ENCODE data around the gene EMILIN2.
A peak's percentile ranks its signal among the peaks of the same experiment; 100 is the strongest.

GRCh38 chr18:2848247-2849246, 1.7 kb downstream of the EMILIN2 start:
- no peak for TF ChIP-seq CTCF (IDR thresholded peaks at IDR 0.05; ENCODE audit: control extremely low read depth in 1 of 3, insufficient read depth in 1 of 3, low read depth in 1 of 3, low read length in 3 of 3)
- no peak for TF ChIP-seq ATF3 (IDR thresholded peaks at IDR 0.05; ENCODE audit: insufficient read depth, low read depth, low read length)
- no peak for TF ChIP-seq POLR2A (IDR thresholded peaks at IDR 0.05; ENCODE audit: control extremely low read depth in 1 of 2, low read depth in 2 of 2, low read length in 2 of 2)
- peak; percentile 27; the same call in 1 of the 2 replicates for TF ChIP-seq SUZ12 (IDR thresholded peaks at IDR 0.05; ENCODE audit: low read length)
- TF ChIP-seq ASH2L (IDR thresholded peaks at IDR 0.05; ENCODE audit: low read length), result no peak
- TF ChIP-seq RAD21 (IDR thresholded peaks at IDR 0.05 in 1 of 2, conservative IDR thresholded peaks at IDR 0.05 in 1 of 2; ENCODE audit: low read depth in 2 of 2, low read length in 2 of 2), result no peak
- no peak for TF ChIP-seq YY1 (IDR thresholded peaks at IDR 0.05; ENCODE audit: low read depth, low read length)
- TF ChIP-seq CREB1 (IDR thresholded peaks at IDR 0.05), result no peak
- TF ChIP-seq RFX5 (IDR thresholded peaks at IDR 0.05; ENCODE audit: borderline replicate concordance, low read depth, low read length), result no peak
- no peak for TF ChIP-seq POLR2AphosphoS5 (IDR thresholded peaks at IDR 0.05; ENCODE audit: low read depth, low read length)
